Heart right ventricle (tissue), 16 donors: ENCODE data around the gene NEBL. TPM values are rescaled to one million over a fixed set of nuclear protein-coding genes. Genes with fewer than 3 reads are reported as not detected.

ENCODE experiments used
- ATAC-seq, 8 donors: fragments of 200-7000 bp; cut with Tn5 transposase; one replicate each; pipeline ENCODE4 v1.9.1; 2020; ENCODE audit warnings: mild to moderate bottlenecking in 8 of 8, moderate library complexity in 8 of 8, moderate number of reproducible peaks in 1 of 8
- DNase-seq, 2 donors: peaks; one replicate each; pipeline ENCODE4 v3.0.0-alpha.2; 2020
- H3K27ac ChIP-seq, 10 donors: fragments of 200-600 bp; sonication (generic) in 2 of 10; one replicate each; pipeline versions ENCODE4 v1.5.0 to v1.8.0; 2020 to 2022; ENCODE audit warnings: mild to moderate bottlenecking in 3 of 10
- H3K27me3 ChIP-seq, 7 donors: fragments of 200-600 bp; one replicate each; pipeline ENCODE4 v1.8.0; 2021 to 2022; ENCODE audit warnings: mild to moderate bottlenecking in 2 of 7
- H3K36me3 ChIP-seq, 9 donors: fragments of 200-600 bp; sonication (generic) in 1 of 9; one replicate each; pipeline versions ENCODE4 v1.5.0 to v1.8.0; 2020 to 2022; ENCODE audit warnings: mild to moderate bottlenecking in 2 of 9
- H3K4me1 ChIP-seq, 9 donors: fragments of 200-600 bp; sonication (generic) in 1 of 9; one replicate each; pipeline versions ENCODE4 v1.5.0 to v1.8.0; 2020 to 2022; ENCODE audit warnings: mild to moderate bottlenecking in 4 of 9
- H3K4me3 ChIP-seq, 10 donors: fragments of 200-600 bp; sonication (generic) in 2 of 10; one replicate each; pipeline versions ENCODE4 v1.5.0 to v1.8.0; 2020 to 2022; ENCODE audit warnings: mild to moderate bottlenecking in 7 of 10, moderate library complexity in 2 of 10
- H3K9me3 ChIP-seq, 11 donors: fragments of 200-600 bp in 10 of 11; sonication (generic) in 2 of 11; one replicate each; pipeline versions ENCODE4 v1.5.0 to v1.8.0; 2013 to 2022; ENCODE audit warnings: mild to moderate bottlenecking in 2 of 11, control low read depth in 1 of 11, moderate library complexity in 1 of 11
- CTCF ChIP-seq, 9 donors: fragments of 200-600 bp; sonication (generic) in 2 of 9; IDR thresholded peaks; one replicate each; pipeline versions ENCODE4 v1.5.0 to v1.8.0; 2021 to 2022; ENCODE audit warnings: antibody characterized with exemption in 9 of 9, mild to moderate bottlenecking in 5 of 9, moderate library complexity in 1 of 9
- WGBS, 2 donors: extraction: QIAGEN DNeasy Blood & Tissue Kit; methylation state at CpG; one replicate each; pipeline ENCODE4 v1.1.7; 2013; ENCODE audit warnings: inconsistent platforms in 1 of 2; 5-methylcytosine and 5-hydroxymethylcytosine counted together
- intact Hi-C, 10 donors: fragments of 100-400 bp; cut with DNase I; formaldehyde crosslinking; loops; one replicate each; pipeline versions ENCODE4 v1.11.1 to v1.14.2; 2022
- polyA plus RNA-seq, 2 donors: library from polyadenylated mRNA; stranded (reverse); fragments of 200-250 nt; gene quantifications; one replicate each; pipeline ENCODE4 v1.2.3, GENCODE V29; 2013
- total RNA-seq, 10 donors: library from RNA; stranded (reverse); fragmentation: NEBNext Ultra II Directional in 3 of 10; extraction: Animal tissue kit (Norgen Biotek cat#: 25700) in 3 of 10; gene quantifications; one replicate each; pipeline versions ENCODE4 v1.2.1 to v1.2.4, GENCODE V29; 2021 to 2023
- donor health status: Arrhythmogenic right ventricular cardiomyopathy.
- donor health status: ischemic (EF 13 %, LVEDD 7.1; RV severe dilation, severe dysfunction).
- donor health status: healthy with polysubstance abuse.
- donor health status: DM: no; HTN: yes; CAD: no.
- donor health status: DM: no; HTN: no; CAD: no.
- donor health status: ischemic (EF 25% LVEDD 6.9; RV normal size, moderate dysfunction).
- donor health status: ischemic (EF 25% LVEDD 5.7; RV mildly dilated, moderate dysfunction).
- donor health status: healthy.
- donor health status: DM: yes; HTN: yes; CAD: no.
- donor health status: Ischemic cardiomyopathy.
- donor health status: ischemic (EF 35%, LVEDD 5.7; RV mildly dilated, moderate dysfunction).
- donor health status: nonischemic (EF 11% LVEDD 7.7; RV severe dilation, severe dysfunction).
- donor health status: DM: yes; HTN: yes; CAD: no.
- donor health status: PGD.
- donor health status: ischemic (EF 29% LVEDD 5.4; RV normal size, mild dysfunction).
- donor health status: nonischemic (EF 23%, LVEDD 6.1; RV moderate dilation, normal function).

Gene NEBL
- total and polyA plus RNA-seq, 12 donors = 113 to 899 (median 722) TPM

DNA sequence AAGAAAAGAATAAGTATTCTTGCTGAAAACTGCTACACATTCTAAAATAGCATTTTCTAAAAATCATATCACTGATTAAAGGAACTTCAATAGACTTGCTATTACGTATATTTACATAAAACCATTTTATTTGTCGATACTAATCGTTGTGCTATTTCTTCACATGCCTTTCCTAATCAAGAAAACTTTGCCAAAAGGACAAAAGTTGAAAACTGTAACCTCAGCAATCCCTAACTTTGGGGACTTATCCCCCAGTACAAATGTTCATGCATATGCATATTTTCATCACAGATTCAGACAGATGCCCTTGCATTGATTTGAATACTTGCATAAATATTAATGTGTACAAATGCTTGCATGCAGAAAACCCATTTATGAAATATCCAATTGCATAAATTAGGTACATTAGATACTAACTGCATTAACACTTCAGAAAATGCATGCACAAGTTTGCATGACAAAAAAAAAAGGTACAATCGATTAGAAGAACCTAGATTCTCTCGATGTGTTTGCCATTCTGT lies 35.6 kb upstream of the NEBL start:
- no peaks in the 10 kb centered on the region for H3K36me3 ChIP-seq
- no peak overlapping the region for H3K27ac ChIP-seq
- peaks cover 0 to 4% (median 0%) of the 10 kb centered on the region in 11 donors for H3K9me3 ChIP-seq
- 91 to 93% methylated on average over 5 of the region's 5 CpGs for WGBS, 2 donors
- no peaks in the 10 kb centered on the region for H3K27me3 ChIP-seq
- no peak for TF ChIP-seq CTCF (IDR thresholded peaks at IDR 0.05)
- intact Hi-C loops = no loop called here
- DNase-seq = no peak
- peaks cover 0 to 3% (median 0%) of the 10 kb centered on the region in 9 donors for H3K4me1 ChIP-seq
- ATAC-seq = no peak
- H3K4me3 ChIP-seq = no peak overlapping the region

GRCh38 chr10:20931156-20931795 lies 34.2 kb upstream of the NEBL start:
- ATAC-seq (no peak), DNase-seq (no peak)
- Histone ChIP-seq H3K9me3 (peaks cover 0 to 4% (median 0%) of the 10 kb centered on the region in 11 donors), H3K36me3 (no peaks in the 10 kb centered on the region), H3K27ac (no peak overlapping the region), H3K27me3 (no peaks in the 10 kb centered on the region), H3K4me1 (no peaks in the 10 kb centered on the region), H3K4me3 (no peak overlapping the region)
- no peak for TF ChIP-seq CTCF (IDR thresholded peaks at IDR 0.05)
- WGBS, 2 donors = 76 to 83% methylated on average over 8 of the region's 8 CpGs
- intact Hi-C loops = no loop called here

GRCh38 chr10:20927456-20927855 lies 30.3 kb upstream of the NEBL start:
- ATAC-seq (no peak), DNase-seq (no peak)
- Histone ChIP-seq H3K4me3 (no peak overlapping the region), H3K4me1 (no peaks in the 10 kb centered on the region), H3K9me3 (no peaks in the 10 kb centered on the region), H3K27me3 (no peaks in the 10 kb centered on the region), H3K36me3 (no peaks in the 10 kb centered on the region), H3K27ac (no peak overlapping the region)
- intact Hi-C loops = no loop called here
- WGBS, 2 donors = 72 to 73% methylated on average over 2 of the region's 2 CpGs
- TF ChIP-seq CTCF (IDR thresholded peaks at IDR 0.05) = no peak

DNA sequence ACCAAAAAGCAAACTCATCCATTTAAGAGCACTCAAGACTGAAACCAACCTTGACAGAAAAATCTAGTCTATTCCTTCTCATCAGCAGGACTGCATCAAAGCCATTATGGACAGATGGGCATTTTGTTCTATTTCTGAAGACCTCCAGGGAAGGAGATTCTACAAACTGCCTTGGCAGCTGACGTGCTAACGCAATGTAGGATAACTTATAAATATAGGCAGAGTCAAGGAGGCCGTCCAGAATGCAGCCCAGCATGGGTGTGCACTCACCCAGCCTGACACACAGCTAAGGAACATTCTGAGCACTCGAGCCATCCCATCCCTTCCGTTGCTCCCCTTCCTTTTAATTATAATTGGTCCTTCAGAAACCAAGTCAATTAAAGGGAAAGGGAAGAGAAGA lies 25.3 kb upstream of the NEBL start:
- intact Hi-C loops = no loop called here
- Histone ChIP-seq H3K27me3 (no peaks in the 10 kb centered on the region), H3K4me3 (no peak overlapping the region), H3K27ac (no peak overlapping the region), H3K4me1 (no peaks in the 10 kb centered on the region), H3K9me3 (no peaks in the 10 kb centered on the region), H3K36me3 (no peaks in the 10 kb centered on the region)
- ATAC-seq (no peak), DNase-seq (no peak)
- no peak for TF ChIP-seq CTCF (IDR thresholded peaks at IDR 0.05)
- 55 to 70% methylated on average over 5 of the region's 5 CpGs for WGBS, 2 donors
